Activated naive CD4-positive, alpha-beta T cell treated with Interleukin-2 at 50 U/mL for 16 hours (primary cell): Measurements from ENCODE around the gene KIAA0040.
A peak's percentile ranks its signal among the peaks of the same experiment; 100 is the strongest.

ENCODE experiments used
- DNase-seq: peaks from one replicate; pipeline ENCODE4 v3.0.0-alpha.2; 2020

Gene KIAA0040

DNA sequence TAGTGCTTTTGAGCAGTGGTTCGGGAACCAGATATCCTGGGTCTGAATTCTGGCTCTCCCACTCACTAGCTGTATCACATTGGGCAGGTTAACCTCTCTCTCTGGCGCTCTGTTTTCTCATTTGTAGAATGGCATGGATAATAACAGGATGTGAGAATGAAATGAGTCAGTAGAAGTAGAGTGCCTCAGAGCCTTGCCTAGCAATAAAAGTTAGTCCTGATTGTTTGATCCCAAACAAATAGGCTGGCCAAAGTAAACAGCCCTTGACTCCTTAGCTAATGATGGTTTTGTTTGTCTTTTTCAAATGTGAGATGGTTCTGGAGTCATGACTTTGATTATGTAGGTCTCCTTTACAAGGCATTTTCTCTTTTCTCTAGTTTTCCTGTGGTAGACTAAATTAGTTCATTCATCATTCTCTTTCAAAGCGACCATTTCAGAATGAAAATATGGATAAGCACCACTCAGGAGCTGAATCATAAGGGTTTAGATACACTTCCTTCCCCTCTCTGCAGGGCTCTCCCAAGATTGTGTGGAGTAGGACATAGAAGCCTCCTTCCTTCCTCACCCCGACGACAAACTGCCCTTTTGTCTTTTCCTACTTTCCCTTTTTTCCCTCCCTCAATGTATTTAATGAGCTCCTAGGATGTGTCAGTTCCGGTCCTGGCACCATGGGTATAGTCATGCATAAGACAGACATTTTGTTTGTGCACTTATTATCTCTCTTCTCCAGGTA is 23.1 kb downstream of the KIAA0040 start:
- no peak for DNase-seq

DNA sequence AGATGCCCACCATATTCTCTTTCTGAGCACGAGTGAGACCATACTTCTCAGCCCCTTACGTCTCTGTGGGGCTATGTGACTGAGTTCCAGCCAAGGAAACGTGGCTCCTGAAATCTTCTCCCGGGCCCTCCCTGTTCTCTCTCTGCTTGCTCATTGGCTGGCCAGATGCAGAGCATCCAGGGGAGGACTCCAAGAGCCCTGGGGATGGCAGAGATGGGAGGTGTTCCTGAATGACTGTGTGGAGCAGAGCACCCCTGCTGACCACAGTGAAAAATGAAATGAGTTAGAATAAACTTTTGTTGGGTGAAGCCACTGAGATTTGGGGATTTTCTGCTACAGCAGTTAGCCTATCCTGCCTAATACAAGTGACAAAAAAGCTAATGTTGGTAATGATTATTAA is 23.8 kb downstream of the KIAA0040 start:
- DNase-seq: no peak

DNA sequence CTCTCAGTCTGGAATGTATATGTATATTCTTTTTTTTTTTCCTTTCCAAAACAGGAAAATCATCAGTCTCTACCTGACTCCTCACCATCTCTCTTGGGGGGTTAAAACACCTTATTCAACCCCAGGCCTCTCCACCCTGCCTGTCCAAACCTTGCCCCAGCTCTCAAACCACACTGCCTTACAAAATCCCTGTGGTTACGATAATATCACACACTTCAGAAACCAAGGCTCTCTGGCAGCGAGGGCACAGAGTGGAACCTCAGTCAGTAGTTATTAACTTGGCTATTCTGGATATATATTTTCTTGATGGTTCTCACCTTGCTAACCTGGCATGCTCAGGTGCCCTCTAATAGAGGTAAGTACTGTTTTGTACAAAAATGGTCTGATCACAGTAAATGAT is 24.7 kb downstream of the KIAA0040 start:
- no peak for DNase-seq

DNA sequence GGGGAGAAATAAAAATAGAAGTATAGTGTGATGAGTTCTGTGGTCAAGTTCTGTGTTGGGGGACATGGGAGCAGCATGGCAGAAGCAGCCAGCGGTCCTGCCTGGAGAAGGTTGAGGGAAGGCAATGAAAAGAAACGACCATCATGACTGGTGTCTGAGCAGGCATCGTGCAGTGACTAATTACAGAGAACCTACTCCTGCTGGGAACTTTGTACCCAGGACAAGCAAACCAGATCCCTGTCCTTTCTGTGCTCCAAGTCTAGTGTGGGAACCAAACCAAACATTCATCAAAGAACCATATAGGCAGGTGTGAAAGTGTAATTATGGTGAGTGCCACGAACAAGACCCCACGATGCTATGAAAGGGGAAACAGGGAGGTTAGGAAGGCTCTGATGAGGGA is 25.8 kb downstream of the KIAA0040 start:
- no peak for DNase-seq

DNA sequence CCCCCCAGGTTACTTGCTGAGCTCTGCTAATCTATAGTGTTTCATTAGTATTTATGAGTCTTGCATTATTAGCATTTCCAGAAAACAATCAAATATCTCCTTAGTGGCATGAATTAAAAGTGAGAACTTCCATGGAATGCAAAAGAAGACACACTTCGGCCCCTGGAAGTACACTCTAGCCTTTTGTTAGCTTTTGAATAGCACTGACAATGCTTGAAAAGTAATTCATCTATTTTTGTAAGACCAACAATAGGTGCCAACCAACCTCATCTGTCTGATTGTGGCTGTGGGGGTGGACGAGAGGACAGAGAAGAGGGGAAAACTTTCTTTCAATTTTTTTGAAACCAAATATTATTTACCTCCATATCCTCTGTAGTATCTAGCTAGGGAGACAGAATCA is 27.8 kb downstream of the KIAA0040 start:
- DNase-seq: no peak

DNA sequence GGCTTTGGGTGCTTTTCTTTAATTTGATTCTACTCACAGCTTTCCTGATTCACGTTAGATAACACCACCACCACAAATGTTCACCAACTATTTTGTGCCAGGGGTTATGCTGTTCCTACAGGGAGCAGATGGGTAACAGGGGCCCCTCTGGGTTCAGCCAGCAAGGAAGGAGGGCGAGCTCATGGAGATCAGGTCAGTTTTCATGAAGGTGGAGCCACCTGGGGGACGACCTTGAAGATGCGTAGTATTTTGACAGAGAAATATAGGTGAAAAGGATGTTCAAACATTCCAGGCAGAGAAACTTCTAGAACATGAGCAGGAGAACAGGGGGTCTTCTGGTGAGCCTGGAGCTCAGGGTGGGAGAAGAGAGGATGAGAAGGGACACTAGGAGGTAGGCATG is 28.9 kb downstream of the KIAA0040 start:
- DNase-seq: no peak

DNA sequence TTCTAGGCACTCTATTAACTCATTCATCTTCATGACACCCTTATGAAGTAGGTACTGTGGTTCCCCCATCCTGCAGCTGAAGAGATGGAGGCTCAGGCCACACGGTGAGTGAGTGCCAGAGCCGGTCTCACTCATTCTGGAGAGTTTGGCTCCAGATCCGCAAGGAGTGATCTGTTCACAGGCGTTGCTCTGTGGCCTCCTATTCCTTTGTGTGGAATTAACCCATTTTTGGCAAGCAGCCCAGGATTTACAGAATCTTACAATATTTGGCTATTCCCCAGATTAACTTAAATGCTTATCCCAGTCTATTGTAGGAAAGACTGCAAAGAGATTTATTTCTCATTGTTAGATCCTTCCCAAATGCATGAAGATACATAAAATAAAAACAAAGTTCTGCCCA is 29.6 kb downstream of the KIAA0040 start:
- DNase-seq: no peak

DNA sequence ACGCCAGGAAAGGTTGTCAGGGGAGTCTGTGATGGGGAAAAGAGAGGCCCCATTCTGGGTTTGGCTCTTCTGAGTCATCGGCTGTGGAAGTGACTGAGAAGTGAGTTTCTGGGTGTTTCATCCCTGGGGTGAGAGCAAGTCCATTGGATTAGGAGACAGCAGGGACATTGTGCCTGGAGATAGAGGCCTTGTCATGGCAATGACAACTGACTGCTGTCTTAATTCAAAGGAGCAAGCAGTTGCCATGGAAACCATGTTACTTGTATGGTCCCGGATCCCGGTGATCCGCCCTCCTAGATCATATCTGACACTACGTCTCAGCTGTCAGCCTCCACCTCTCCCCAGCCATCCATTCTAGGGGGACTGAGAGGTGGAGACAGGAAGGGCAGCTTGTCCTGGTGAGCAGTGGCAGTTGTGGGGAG is 34.4 kb downstream of the KIAA0040 start:
- no peak for DNase-seq

DNA sequence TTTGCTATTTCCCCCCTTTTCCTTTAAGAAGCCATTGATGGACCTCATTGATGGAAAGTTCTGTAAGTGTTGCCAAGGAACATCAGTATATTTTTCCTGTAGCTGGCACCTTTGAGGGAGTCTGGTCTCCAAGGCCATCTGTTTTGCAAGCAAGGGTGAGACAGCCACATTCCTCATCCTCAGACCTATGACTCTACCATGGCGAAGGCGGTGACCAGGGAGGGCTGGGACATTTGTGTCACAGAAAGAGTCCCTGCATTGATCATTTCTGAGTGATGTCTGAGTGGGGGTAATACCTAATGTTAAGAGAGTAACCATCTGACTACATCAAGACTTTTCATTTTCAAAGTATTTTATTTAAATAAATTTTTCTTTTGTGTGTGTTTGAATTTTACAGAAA is 35.4 kb downstream of the KIAA0040 start:
- DNase-seq: no peak

DNA sequence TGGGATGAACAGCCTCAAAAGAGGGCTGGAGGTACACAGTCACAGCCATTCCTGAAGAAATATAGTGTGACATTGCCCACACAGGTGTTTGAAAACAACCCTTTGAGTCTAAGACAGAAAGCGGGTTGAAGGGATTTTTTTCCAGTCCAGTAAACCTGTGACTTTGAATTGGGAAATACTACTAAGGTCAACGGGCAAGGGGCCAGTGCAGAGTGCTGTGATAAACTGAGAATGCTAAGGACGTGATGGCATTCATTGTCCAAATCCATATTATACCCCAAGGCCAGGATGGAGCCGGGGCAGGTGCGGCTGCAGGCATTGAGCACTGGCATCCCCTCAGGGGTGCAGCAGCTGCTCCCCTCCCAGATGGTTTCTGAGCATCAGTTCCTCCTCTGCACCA is 36.6 kb downstream of the KIAA0040 start:
- no peak for DNase-seq

DNA sequence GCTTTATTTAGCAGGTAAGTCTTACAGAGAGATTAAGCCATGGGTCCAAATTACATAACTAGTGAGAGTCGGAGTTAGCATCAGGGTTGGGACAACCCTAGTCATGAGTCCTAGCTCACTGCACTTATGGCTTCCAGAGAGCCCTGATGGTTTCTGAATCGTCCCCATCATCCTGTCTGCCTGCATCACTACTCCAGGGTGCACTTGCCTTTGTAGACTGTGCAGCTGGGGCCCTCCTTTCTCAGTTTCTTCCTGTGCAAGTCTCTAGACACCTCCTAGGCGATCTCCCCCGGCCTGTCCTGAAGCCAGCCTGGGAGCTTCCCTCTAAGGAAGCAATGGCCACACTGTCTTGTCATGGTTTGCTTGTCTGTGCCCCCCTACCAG is 37.1 kb downstream of the KIAA0040 start:
- no peak for DNase-seq

DNA sequence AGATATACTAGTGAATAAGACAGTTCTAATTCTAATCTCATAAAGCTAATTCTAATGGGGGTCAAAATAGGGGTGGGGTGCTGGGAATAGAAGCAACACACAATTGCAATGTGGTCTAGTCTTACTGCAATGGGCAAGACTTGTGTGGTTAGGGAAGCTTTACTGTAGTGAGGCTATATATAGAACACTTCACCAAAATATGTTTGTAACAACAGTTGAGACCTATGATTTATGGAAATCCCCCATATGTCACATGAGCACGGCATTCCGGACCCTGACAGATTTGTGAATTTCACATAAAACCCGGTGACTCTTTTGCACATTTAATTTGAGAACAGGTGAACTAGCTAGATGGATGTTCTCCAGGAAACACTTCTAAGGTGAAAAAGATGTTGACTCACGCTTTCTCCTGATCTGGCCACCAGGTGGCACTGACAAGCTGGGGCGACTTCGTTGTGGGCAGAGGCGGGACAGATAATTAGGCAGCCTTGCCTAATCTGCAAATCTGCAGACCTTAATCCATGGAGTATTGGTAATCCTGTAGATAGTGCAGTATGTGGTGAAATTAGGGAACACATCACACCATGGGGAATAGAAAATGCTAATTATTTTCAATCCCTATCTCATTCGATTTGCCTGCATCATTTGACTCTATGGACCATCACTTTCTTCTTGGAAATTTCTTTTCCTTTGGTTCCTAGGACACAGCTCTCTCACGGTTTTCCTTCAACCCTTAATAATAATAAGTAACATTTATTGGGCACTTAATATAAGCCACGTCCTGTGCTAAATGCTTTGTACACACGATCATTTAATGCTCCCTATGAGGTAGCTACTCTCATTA is 37.7 kb downstream of the KIAA0040 start:
- peak; percentile 77 for DNase-seq

DNA sequence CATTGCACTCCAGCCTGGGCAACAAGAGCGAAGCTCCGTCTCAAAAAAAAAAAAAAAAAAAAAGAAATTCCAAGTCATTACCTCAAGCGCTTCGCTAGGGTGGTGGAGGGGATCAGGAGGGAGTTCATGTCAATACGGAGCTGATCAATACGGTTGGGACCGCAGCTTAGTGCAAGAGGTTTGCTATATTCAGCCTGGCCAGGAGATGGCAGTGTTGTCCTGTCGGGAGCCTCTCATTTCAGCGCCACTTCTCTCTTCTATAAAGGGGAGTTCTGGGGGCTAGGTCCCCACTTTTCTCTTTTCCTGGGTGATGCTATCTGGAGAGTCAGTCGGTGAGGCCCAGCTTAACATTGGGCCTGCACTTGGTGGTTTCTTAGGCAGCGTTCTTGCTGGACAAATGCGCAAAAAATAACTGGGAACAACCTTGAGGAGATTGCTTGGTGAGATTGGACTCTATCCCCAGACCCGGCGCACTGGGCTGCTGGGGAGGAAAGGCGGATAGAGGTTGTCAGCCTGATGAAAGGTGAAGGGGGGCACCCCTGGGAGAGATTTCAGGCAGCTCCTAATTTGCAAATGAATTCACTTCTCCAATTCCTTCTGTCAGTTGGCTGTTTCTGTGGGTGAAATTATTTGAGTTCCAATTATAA is 40.4 kb downstream of the KIAA0040 start:
- DNase-seq: peak; percentile 73

DNA sequence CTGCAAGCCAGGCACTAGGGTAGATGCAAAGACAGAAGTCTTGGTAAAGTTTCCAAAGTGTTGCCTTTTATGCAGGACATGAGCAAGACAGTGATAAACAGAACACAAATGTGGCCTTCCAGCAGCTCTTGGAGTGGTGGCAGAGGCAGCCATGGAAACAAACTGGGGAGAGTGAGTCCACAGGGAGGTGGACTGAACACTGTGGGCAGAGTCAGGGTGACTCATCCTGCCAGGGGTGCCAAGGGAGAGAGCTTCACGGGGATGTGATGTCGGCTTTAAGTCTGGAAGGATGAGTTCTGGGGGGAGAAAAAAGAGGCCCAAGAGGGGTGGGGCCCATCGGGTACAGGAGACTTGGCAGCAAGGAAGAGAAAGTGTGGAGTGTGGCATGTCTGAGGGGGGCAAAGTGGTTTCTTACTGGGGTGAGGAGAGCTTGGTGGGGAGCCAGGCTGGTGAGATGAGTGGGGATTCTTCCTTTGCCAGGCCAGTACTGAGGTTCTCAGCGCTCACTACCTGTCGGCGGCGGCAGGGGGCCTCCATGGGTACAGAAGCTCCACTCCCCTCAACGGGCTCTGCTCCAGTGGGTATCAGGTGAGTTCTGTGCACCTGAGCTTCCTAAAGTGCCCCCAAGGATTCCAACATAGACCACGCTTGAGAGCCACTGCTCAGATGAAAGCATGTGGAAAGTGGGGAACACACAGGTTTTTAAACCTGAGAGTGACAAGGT is 41.8 kb downstream of the KIAA0040 start:
- no peak for DNase-seq

DNA sequence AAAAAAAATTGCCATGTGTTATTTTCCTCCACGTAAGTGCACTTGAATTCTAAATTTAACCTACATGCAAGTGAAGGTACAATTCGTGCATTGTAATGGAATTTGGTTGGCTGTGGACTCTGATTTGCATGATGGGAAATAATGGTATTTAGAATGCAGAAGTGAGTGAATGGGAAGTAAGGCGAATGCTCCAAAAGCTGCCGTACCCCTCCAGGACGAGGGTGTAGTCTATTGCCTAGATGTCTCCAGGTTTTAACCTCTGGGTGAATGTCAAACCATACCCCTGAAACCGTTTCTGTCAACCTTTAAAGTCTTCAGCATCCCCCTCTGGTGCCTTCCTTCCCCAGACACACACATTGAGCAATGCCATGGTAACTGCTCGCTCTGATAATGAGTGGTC is 44.5 kb downstream of the KIAA0040 start:
- DNase-seq: no peak

DNA sequence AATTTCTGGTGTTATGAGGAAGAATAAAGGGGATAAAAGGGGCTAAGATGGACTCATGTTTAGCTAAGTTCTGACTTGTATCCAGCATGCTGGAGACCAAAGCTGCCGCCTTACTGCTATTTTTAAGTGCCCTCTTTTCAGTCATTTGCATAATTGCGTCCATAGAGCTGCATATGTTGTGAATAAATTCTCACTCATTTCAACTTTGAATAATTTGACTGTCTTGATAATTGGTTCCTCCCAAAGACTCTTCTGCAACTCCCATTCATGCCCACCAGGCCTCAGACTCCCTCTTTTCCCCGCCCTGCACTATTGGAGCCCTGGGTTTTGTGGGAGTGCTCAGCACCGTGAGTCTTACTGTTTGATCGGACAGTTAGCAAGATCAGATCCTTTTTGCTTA is 45.0 kb downstream of the KIAA0040 start:
- DNase-seq: no peak

DNA sequence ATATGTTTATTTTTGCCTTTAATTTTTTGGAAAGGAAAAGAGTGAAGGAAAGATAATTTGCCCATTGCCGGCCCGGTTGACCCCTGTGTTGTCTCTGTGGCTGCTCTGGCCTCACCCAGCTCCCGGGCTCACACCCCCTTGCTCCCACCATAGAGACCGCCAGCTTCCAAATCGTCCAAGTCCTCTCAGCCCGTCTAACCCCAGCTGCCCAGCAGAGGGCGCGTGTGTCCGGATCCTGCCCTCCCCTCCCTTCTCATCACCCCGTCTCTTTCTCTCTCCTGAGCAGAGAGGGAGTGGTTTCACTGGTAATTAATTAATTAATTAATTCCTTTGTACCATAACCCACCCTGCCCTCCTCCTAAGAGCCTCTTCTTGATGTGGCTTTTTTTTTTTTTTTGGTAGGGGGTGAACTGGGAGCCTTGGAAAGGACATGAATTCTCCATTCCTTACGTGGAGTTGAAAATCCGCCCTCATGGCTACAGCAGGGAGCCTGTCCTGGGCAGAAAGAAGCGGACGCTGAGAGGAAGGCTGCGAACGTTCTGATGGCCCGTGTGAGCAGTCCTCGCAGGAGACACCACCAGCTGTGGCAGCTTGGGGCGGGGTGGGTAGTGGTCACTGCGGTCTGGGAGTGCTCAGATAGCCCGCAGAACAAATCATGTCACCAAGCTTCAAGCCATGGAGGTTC is 45.9 kb downstream of the KIAA0040 start:
- peak; percentile 73 for DNase-seq

DNA sequence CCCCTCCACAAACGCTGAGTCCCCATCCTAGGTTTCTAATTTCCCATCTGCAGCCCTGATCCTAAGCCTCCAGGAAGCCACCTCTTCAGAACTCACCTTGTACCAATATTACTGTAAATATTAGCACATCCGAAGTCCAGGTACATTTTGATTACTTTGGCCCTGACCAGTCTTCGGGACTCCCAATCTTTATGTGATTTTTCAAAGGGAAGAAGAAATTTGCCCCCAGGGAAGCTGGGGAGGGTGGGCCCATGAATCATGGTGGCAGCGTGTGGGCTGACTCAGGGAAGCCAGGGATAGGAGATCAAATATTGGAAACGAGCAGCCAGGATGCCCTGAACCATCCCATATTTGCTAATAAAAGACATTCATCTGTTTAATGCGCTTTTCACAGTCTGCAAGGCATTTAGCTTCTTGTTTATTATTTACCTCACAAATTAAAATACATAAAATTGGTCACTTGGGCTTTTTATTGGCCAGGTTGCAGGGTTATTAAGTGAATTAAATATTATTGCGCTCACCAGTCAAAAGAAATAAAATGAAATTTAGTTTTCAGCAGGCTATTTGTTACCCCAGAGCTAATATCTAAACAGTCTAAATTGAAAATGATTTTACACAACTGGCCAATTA is 46.6 kb downstream of the KIAA0040 start:
- DNase-seq: no peak

DNA sequence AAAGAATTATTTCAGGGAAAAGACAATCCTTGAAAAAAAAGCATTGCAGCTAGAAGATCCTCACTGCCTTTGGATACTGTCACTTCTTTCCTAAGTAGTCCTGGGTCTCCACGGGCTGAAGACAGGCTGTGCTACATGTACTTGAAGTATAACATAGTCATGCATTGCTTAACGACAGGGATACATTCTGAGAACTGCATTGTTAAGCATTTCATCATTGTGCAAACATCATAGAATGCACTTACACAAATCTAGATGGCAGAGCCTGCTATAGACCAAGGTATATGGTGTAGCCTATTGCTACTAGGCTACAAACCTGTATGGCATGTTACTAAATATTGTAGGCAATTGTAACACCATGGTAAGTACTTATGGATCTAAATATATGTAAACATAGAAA is 54.0 kb downstream of the KIAA0040 start:
- DNase-seq: no peak

DNA sequence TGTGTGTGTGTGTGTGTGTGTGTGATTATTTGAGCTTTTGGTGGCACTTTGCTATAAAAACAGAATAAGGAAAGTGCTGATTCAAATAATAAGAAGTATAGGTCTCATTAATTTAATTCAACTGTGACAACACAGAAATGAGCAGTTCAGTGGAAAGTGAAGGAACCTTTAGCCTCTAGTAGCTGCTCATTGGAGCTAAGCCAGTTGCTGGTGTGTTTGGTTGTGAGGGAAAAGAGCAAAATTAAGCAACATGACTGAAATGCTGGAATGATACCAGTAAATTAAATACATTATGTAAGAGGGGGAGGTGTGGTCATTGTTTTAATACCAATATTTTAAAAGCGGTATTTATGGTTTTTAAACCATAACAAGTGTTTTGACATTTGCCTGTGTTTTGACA is 55.2 kb downstream of the KIAA0040 start:
- DNase-seq: no peak

DNA sequence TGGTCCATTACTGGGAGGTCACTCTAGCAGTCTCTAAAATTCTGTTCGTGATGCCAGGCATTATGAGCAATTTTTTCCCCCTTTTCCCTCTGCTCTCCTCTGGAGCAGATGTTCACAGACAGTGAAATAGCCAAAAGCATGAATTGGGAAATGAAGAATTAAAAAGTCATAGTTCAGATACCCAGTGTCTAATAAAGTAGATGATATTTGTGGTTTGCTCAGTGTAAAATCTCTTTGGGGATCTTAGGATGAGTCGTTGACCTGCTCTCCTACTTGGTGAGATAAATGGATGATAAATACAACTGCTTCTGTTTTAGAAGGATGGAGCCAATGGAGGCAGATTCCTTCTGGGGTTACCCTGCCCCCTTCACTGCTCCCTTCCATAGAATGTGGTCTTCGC is 56.3 kb downstream of the KIAA0040 start:
- DNase-seq: no peak

DNA sequence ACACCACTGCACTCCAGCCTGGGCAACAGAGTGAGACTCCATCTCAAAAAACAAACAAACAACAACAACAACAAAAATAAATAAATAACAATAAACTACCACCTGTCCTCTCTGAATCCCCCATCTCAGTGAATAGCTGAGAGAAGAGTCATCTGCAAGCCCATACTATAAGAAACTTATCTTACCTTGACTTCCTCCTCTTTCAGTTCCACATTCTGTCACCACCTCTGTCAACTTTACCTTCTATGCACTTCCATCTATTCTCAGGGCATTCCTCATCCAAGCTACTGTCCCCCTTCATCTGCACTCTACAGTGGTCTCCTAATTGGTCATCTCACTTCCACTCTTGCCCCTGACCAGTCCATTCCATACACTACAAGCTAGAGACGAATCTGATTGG is 58.1 kb downstream of the KIAA0040 start:
- DNase-seq: no peak
